ENCODE results near the gene NOG. TPM values are rescaled to one million over a fixed set of nuclear protein-coding genes. Genes with fewer than 3 reads are reported as not detected.

NOG gene
- total and polyA plus RNA-seq, 2 donors (not counting 3 experiments of a cell fraction or from before 2014, with no cell fraction given): 0.63 to 2.3 TPM

DNA sequence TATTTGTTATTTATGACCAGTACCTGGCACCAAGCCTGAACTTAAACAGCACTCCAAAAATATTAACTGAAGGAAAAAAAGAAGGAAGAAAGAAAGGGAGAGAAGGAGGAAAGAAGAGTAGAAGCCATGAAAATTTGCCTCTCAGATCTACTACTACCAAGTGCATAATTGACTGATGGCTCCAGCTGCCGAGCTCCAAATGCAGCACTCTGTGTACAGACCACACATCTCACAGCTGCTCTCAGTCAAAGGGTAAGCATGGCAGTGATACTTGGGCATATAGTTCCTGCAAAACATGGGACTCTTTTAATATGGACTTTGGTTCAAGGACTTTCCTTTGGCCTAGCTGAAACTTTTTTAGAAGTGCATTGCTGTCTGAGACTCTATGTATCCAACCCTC lies 44.0 kb upstream of the NOG start:
- H3K4me3 ChIP-seq (replicated peaks in 1 of 3; ENCODE audit: insufficient read depth in 1 of 3, low read depth in 1 of 3, low read length in 3 of 3): no peak overlapping the region
- no TSS peak for BruUV-seq (replicated peaks)
- no peaks in the 10 kb centered on the region for H3K9me3 ChIP-seq (replicated peaks; ENCODE audit: control insufficient read depth, insufficient read depth, low read length)
- H3K9ac ChIP-seq (replicated peaks; ENCODE audit: extremely low read depth, insufficient read depth, low read length): no peak overlapping the region
- no peaks in the 10 kb centered on the region for H3K79me2 ChIP-seq (ENCODE audit: control insufficient read depth, insufficient read depth, low read length)
- POLR2A ChIA-PET: no interaction called here
- H3K27ac ChIP-seq (ENCODE audit: insufficient read depth, low read depth, low read length): no peak overlapping the region
- DNase-seq (ENCODE audit: low read depth, low spot score) (no peak), FAIRE-seq (no peak)
- dilution Hi-C loops (cut with MboI; ENCODE audit: extremely low pct_ligation_motif_present, low sequenced_read_pairs): no loop called here
- H3K27me3 ChIP-seq (ENCODE audit: control insufficient read depth in 2 of 2, insufficient read depth in 2 of 2, low read length in 2 of 2): no peaks in the 10 kb centered on the region
- no peaks in the 10 kb centered on the region for H3K4me1 ChIP-seq (ENCODE audit: control insufficient read depth, extremely low read depth, insufficient read depth, low read length)
- no peaks in the 10 kb centered on the region for H4K20me1 ChIP-seq (replicated peaks; ENCODE audit: control insufficient read depth, extremely low read depth, insufficient read depth, low read length)
- TF ChIP-seq FOS (IDR thresholded peaks at IDR 0.05; ENCODE audit: borderline replicate concordance, insufficient read depth, low read length): no peak
- TF ChIP-seq POLR2AphosphoS5 (IDR thresholded peaks at IDR 0.05; ENCODE audit: insufficient read depth, low read depth, low read length): no peak
- TF ChIP-seq, protein P1, sequence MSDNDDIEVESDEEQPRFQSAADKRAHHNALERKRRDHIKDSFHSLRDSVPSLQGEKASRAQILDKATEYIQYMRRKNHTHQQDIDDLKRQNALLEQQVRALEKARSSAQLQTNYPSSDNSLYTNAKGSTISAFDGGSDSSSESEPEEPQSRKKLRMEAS (IDR thresholded peaks at IDR 0.05; ENCODE audit: insufficient read depth, insufficient read length): no peak
- no peak for TF ChIP-seq JUN (IDR thresholded peaks at IDR 0.05; ENCODE audit: borderline replicate concordance, insufficient read depth, insufficient read length, low read depth)
- TF ChIP-seq EZH2 (IDR thresholded peaks at IDR 0.05; ENCODE audit: borderline replicate concordance, low read depth, low read length, severe bottlenecking): no peak
- TF ChIP-seq GATA2 (IDR thresholded peaks at IDR 0.05; ENCODE audit: insufficient read depth, insufficient read length, low read depth, low read length): no peak
- TF ChIP-seq POLR2A (IDR thresholded peaks at IDR 0.05; ENCODE audit: low read depth, low read length): no peak
- TF ChIP-seq, protein P2, sequence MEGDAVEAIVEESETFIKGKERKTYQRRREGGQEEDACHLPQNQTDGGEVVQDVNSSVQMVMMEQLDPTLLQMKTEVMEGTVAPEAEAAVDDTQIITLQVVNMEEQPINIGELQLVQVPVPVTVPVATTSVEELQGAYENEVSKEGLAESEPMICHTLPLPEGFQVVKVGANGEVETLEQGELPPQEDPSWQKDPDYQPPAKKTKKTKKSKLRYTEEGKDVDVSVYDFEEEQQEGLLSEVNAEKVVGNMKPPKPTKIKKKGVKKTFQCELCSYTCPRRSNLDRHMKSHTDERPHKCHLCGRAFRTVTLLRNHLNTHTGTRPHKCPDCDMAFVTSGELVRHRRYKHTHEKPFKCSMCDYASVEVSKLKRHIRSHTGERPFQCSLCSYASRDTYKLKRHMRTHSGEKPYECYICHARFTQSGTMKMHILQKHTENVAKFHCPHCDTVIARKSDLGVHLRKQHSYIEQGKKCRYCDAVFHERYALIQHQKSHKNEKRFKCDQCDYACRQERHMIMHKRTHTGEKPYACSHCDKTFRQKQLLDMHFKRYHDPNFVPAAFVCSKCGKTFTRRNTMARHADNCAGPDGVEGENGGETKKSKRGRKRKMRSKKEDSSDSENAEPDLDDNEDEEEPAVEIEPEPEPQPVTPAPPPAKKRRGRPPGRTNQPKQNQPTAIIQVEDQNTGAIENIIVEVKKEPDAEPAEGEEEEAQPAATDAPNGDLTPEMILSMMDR (IDR thresholded peaks at IDR 0.05; ENCODE audit: extremely low read depth in 1 of 2, insufficient read depth in 1 of 2, low read depth in 1 of 2, low read length in 2 of 2): no peak
- TF ChIP-seq MYC (IDR thresholded peaks at IDR 0.05; ENCODE audit: low read depth, low read length): no peak
- CTCF ChIA-PET: interaction anchor here (1.4 kb wide), 1 partner anchor 166 kb away, joined by 3 read pairs; no protein-coding TSS in a partner anchor
- H2AFZ ChIP-seq (ENCODE audit: low read depth, low read length): no peak overlapping the region
- H3K36me3 ChIP-seq (ENCODE audit: control insufficient read depth in 2 of 2, extremely low read depth in 1 of 2, insufficient read depth in 2 of 2, low read length in 2 of 2): no peaks in the 10 kb centered on the region
- no peaks in the 10 kb centered on the region for H3K9me1 ChIP-seq (replicated peaks; ENCODE audit: control insufficient read depth, extremely low read depth, insufficient read depth, low read length)
- intact Hi-C loops (cut with micrococcal nuclease): no loop called here
- no peak overlapping the region for H3K4me2 ChIP-seq (ENCODE audit: insufficient read depth, low read length)

Data from endothelial cell of umbilical vein (primary cell).